A549 (cell line): Measurements from ENCODE around the gene NPAS2.

Source experiments
- EP300 ChIP-seq, 2 experiments: fragments of >200 bp; sonication (Bioruptor Twin); formaldehyde crosslinking; IDR thresholded peaks; 2 replicates in 1 of 2; 3 replicates in 1 of 2; pipeline ENCODE4 v1.6.1; 2016 to 2017
- FOSB ChIP-seq: fragments of 250-450 bp; sonication (Bioruptor Pico); IDR thresholded peaks from 2 replicates; pipeline ENCODE4 v1.5.0; 2020; ENCODE audit warnings: mild to moderate bottlenecking, moderate library complexity
- JUN ChIP-seq, 2 experiments: fragments of >200 bp; sonication (Bioruptor Twin); formaldehyde crosslinking; IDR thresholded peaks; 2 replicates in 1 of 2; 3 replicates in 1 of 2; pipeline ENCODE4 v1.6.1; 2016 to 2017
- KDM1A ChIP-seq: fragments of 200-600 bp; sonication (generic); IDR thresholded peaks from 2 replicates; pipeline ENCODE4 v1.6.1; 2016; ENCODE audit warnings: low read depth, mild to moderate bottlenecking
- MYC ChIP-seq: IDR thresholded peaks from 2 replicates; pipeline ENCODE4 v1.6.1; 2012; ENCODE audit warnings: mild to moderate bottlenecking, inconsistent platforms, low read length, improper control_type of control experiment, borderline replicate concordance
- NPAS2 ChIP-seq: fragments of 250-450 bp; sonication (Bioruptor Pico); IDR thresholded peaks from 2 replicates; pipeline ENCODE4 v1.8.0; 2022; ENCODE audit warnings: mild to moderate bottlenecking, moderate library complexity, borderline replicate concordance
- POLR2A ChIP-seq: IDR thresholded peaks from 2 replicates; pipeline ENCODE4 v1.6.1; 2012; ENCODE audit warnings: mild to moderate bottlenecking, low read length
- POLR2AphosphoS2 ChIP-seq: conservative IDR thresholded peaks from 2 replicates; pipeline ENCODE4 v1.6.1; 2012; ENCODE audit warnings: low read length, improper control_type of control experiment, inconsistent platforms
- RFX5 ChIP-seq: fragments of 450-650 bp; IDR thresholded peaks from 2 replicates; pipeline ENCODE4 v1.7.1; 2014; ENCODE audit warnings: antibody characterized with exemption, mild to moderate bottlenecking, moderate library complexity
- TF ChIP-seq, protein P1 (sequence below): IDR thresholded peaks from 2 replicates; pipeline ENCODE4 v1.6.1; 2012
- TF ChIP-seq, protein P2 (sequence below): fragments of >200 bp; sonication (Bioruptor Twin); formaldehyde crosslinking; IDR thresholded peaks from 3 replicates; pipeline ENCODE4 v1.5.1; 2016
- TF ChIP-seq, protein P3 (sequence below): fragments of 200-600 bp; sonication (generic); IDR thresholded peaks from 2 replicates; pipeline ENCODE4 v1.6.1; 2016; ENCODE audit warnings: antibody characterized with exemption, mild to moderate bottlenecking, moderate library complexity

DNA sequence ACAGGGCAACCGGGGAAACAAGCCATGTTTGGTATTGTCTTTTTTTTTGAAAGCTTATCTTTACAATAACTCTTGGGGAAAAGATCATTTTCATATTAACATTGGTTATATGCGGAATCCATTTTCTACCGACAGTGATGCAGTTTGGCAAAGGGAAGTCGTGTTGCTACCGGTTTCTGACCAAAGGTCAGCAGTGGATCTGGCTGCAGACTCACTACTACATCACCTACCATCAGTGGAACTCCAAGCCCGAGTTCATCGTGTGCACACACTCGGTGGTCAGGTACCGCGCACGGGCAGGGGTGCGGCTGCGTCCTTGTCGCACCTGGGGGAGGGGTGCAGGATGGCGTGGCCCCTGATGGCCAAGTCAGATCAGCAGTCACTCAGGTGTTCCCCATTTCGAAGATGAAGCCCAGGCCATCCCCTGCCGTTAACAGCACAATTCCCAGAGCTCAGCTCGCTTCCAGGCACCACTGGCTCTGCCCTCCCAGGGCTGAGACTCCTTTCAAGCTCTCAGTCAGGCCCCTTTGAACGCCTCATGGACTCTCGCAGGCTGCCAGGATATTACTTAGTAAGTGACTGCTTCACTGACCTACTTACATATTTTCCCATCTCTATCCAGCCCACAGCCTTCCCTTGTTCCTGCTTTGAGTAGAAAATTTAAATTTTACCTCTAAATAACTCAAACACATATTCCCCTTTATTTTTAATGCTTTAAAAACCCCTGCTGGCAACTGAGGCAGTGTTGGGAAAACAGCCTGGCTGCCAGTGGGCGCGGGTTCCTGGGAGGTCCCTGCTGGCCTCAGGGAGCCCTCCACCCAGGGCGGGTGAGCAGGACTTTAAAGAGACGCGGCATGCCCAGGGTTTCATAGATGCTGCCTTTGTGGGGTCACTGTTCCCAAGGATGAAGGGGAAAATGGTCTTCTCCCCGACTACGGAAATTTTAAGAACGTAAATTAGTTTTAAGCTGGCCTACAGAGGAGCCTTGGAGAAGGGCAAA, 148.5 kb downstream of the NPAS2 start:
- TF ChIP-seq JUN (IDR thresholded peaks at IDR 0.05) (no peak), MYC (no peak), FOSB (CRISPR knock-in tag) (no peak), EP300 (IDR thresholded peaks at IDR 0.05) (no peak), KDM1A (no peak), NPAS2 (CRISPR knock-in tag) (no peak), POLR2AphosphoS2 (no peak), POLR2A (no peak), RFX5 (no peak)
- TF ChIP-seq, protein P1, sequence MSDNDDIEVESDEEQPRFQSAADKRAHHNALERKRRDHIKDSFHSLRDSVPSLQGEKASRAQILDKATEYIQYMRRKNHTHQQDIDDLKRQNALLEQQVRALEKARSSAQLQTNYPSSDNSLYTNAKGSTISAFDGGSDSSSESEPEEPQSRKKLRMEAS, result no peak
- TF ChIP-seq, protein P2, sequence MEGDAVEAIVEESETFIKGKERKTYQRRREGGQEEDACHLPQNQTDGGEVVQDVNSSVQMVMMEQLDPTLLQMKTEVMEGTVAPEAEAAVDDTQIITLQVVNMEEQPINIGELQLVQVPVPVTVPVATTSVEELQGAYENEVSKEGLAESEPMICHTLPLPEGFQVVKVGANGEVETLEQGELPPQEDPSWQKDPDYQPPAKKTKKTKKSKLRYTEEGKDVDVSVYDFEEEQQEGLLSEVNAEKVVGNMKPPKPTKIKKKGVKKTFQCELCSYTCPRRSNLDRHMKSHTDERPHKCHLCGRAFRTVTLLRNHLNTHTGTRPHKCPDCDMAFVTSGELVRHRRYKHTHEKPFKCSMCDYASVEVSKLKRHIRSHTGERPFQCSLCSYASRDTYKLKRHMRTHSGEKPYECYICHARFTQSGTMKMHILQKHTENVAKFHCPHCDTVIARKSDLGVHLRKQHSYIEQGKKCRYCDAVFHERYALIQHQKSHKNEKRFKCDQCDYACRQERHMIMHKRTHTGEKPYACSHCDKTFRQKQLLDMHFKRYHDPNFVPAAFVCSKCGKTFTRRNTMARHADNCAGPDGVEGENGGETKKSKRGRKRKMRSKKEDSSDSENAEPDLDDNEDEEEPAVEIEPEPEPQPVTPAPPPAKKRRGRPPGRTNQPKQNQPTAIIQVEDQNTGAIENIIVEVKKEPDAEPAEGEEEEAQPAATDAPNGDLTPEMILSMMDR, result no peak
- TF ChIP-seq, protein P3, sequence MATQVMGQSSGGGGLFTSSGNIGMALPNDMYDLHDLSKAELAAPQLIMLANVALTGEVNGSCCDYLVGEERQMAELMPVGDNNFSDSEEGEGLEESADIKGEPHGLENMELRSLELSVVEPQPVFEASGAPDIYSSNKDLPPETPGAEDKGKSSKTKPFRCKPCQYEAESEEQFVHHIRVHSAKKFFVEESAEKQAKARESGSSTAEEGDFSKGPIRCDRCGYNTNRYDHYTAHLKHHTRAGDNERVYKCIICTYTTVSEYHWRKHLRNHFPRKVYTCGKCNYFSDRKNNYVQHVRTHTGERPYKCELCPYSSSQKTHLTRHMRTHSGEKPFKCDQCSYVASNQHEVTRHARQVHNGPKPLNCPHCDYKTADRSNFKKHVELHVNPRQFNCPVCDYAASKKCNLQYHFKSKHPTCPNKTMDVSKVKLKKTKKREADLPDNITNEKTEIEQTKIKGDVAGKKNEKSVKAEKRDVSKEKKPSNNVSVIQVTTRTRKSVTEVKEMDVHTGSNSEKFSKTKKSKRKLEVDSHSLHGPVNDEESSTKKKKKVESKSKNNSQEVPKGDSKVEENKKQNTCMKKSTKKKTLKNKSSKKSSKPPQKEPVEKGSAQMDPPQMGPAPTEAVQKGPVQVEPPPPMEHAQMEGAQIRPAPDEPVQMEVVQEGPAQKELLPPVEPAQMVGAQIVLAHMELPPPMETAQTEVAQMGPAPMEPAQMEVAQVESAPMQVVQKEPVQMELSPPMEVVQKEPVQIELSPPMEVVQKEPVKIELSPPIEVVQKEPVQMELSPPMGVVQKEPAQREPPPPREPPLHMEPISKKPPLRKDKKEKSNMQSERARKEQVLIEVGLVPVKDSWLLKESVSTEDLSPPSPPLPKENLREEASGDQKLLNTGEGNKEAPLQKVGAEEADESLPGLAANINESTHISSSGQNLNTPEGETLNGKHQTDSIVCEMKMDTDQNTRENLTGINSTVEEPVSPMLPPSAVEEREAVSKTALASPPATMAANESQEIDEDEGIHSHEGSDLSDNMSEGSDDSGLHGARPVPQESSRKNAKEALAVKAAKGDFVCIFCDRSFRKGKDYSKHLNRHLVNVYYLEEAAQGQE, result no peak
